GM23248 (cell line): ENCODE results near the gene AMFR. TPM values are rescaled to one million over a fixed set of nuclear protein-coding genes. Genes with fewer than 3 reads are reported as not detected.

Source experiments
- DNase-seq: peaks from one replicate; pipeline ENCODE4 v3.0.0-alpha.2; 2015
- H2AFZ ChIP-seq: fragments of 200-600 bp; sonication (generic); 2 replicates; pipeline ENCODE4 v1.6.1; 2016; ENCODE audit warnings: antibody characterized with exemption
- H3F3A ChIP-seq: fragments of 200-600 bp; sonication (generic); 2 replicates; pipeline ENCODE4 v1.6.1; 2016; ENCODE audit warnings: mild to moderate bottlenecking, antibody characterized with exemption, mixed run types; ENCODE audit not compliant: insufficient read depth
- H3K27ac ChIP-seq: fragments of 200-600 bp; sonication (generic); 2 replicates; pipeline ENCODE4 v1.5.1; 2016; ENCODE audit warnings: mild to moderate bottlenecking
- H3K27me3 ChIP-seq: fragments of 200-600 bp; sonication (generic); replicated peaks from 2 replicates; pipeline ENCODE4 v1.6.1; 2016; ENCODE audit warnings: mild to moderate bottlenecking; ENCODE audit not compliant: insufficient read depth
- H3K36me3 ChIP-seq: fragments of 200-600 bp; sonication (generic); 2 replicates; pipeline ENCODE4 v1.6.1; 2016; ENCODE audit warnings: low read depth, mild to moderate bottlenecking
- H3K4me1 ChIP-seq: fragments of 200-600 bp; sonication (generic); 2 replicates; pipeline ENCODE4 v1.6.1; 2016; ENCODE audit warnings: mild to moderate bottlenecking; ENCODE audit not compliant: insufficient read depth
- H3K4me2 ChIP-seq: fragments of 200-600 bp; sonication (generic); one replicate; pipeline ENCODE4 v1.6.1; 2016; ENCODE audit warnings: mild to moderate bottlenecking; ENCODE audit not compliant: unreplicated experiment
- H3K4me3 ChIP-seq: fragments of 200-600 bp; sonication (generic); 2 replicates; pipeline ENCODE4 v1.5.1; 2016; ENCODE audit warnings: mild to moderate bottlenecking
- H3K79me2 ChIP-seq: fragments of 200-600 bp; sonication (generic); 2 replicates; pipeline ENCODE4 v1.6.1; 2016; ENCODE audit warnings: mild to moderate bottlenecking; ENCODE audit not compliant: insufficient read depth
- H3K9ac ChIP-seq: fragments of 200-600 bp; sonication (generic); 2 replicates; pipeline ENCODE4 v1.6.1; 2016; ENCODE audit warnings: mild to moderate bottlenecking
- H3K9me2 ChIP-seq: fragments of 200-600 bp; sonication (generic); 2 replicates; pipeline ENCODE4 v1.6.1; 2016; ENCODE audit warnings: mixed run types, mild to moderate bottlenecking, moderate library complexity; ENCODE audit not compliant: insufficient read depth
- H3K9me3 ChIP-seq: fragments of 200-600 bp; sonication (generic); one replicate; pipeline ENCODE4 v1.6.1; 2017; ENCODE audit warnings: low read depth
- H4K20me1 ChIP-seq: fragments of 200-600 bp; sonication (generic); 2 replicates; pipeline ENCODE4 v1.6.0; 2016; ENCODE audit not compliant: insufficient read depth
- EZH2 ChIP-seq: fragments of 200-600 bp; sonication (generic); IDR thresholded peaks from 2 replicates; pipeline ENCODE4 v1.6.1; 2018; ENCODE audit warnings: antibody characterized with exemption, mild to moderate bottlenecking; ENCODE audit not compliant: insufficient read depth, poor library complexity, severe bottlenecking
- EZH2phosphoT487 ChIP-seq: fragments of 200-600 bp; sonication (generic); IDR thresholded peaks from 2 replicates; pipeline ENCODE4 v1.6.1; 2018; ENCODE audit warnings: antibody characterized with exemption, moderate library complexity, mild to moderate bottlenecking, low read depth; ENCODE audit not compliant: insufficient read depth
- WGBS, 2 experiments: methylation state at CpG; one replicate each; pipeline ENCODE4 v1.1.6; 2015 to 2017; ENCODE audit warnings: low lambda C conversion rate in 2 of 2, low coverage in 1 of 2; ENCODE audit errors: missing lambda C conversion rate in 2 of 2; 5-methylcytosine and 5-hydroxymethylcytosine counted together
- in situ Hi-C: fragments of 300-500 bp; cut with MboI; formaldehyde crosslinking; loops from 2 replicates; pipeline ENCODE4 v1.15.0; 2020
- polyA plus RNA-seq: library from polyadenylated mRNA; unstranded; fragments of >200 nt; fragmentation: Nextera tagmentation; extraction: Ambion mirVana; gene quantifications from 2 replicates; pipeline ENCODE4 v1.2.1, GENCODE V29; 2016
- total RNA-seq: library from RNA; depleted of rRNA; stranded (reverse); fragments of >200 nt; shearing (Covaris generic); gene quantifications from 2 replicates; pipeline ENCODE4 v1.2.3, GENCODE V29; 2014

AMFR gene
- total and polyA plus RNA-seq, 2 experiments from 2014 or later = 26.6 to 205 TPM

- Histone ChIP-seq H3K36me3 (peaks cover 30% of the 10 kb centered on the region), H3K9me3 (no peaks in the 10 kb centered on the region), H4K20me1 (no peaks in the 10 kb centered on the region), H3F3A (peaks cover 42% of the 10 kb centered on the region), H3K9ac (no peak overlapping the region), H3K79me2 (peaks cover 25% of the 10 kb centered on the region), H3K4me3 (no peak overlapping the region), H3K4me2 (no peak overlapping the region), H3K4me1 (peaks cover 9% of the 10 kb centered on the region; the same call in 1 of the 2 replicates), H3K27ac (no peak overlapping the region), H3K27me3 (no peaks in the 10 kb centered on the region), H2AFZ (no peak overlapping the region), H3K9me2 (no peaks in the 10 kb centered on the region)
- in situ Hi-C loops = no loop called here
- no peak for TF ChIP-seq EZH2
- no peak for TF ChIP-seq EZH2phosphoT487
- WGBS, 2 experiments = 79 to 84% methylated on average over 1 of the region's 1 CpG
- DNase-seq = peak; percentile 26
Observed at GRCh38 chr16:56428091-56428490, 2.7 kb upstream of the AMFR start.

DNA sequence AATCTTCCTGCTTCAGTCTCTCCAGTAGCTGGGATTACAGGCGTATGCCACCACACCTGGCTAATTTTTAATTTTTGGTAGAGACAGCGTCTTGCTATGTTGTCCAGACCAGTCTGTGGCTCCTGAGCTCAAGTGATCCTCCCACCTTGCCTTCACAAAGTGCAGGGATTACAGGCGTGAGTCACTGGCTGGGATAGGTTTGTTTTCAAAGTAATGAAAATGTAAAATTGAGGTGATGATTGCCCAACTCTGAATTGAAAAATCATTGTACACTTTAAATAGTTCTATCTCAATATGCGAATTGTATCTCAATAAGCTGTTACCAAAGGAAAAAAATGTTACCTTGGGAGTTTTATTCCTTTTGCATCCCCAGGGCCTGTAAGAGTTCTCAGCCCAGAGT lies 1.2 kb upstream of the AMFR start:
- Histone ChIP-seq H2AFZ (no peak overlapping the region), H3K36me3 (peaks cover 16% of the 10 kb centered on the region), H3K4me1 (peaks cover 22% of the 10 kb centered on the region; the same call in 1 of the 2 replicates), H3K27me3 (no peaks in the 10 kb centered on the region), H3K9me3 (no peaks in the 10 kb centered on the region), H3K9me2 (no peaks in the 10 kb centered on the region), H4K20me1 (0 out of 2 replicates have a peak, but pooled peaks cover 4% of the 10 kb centered on the region), H3K79me2 (peaks cover 38% of the 10 kb centered on the region), H3F3A (peaks cover 42% of the 10 kb centered on the region), H3K4me3 (no peak overlapping the region), H3K27ac (no peak overlapping the region), H3K9ac (no peak overlapping the region), H3K4me2 (no peak overlapping the region)
- in situ Hi-C loops = no loop called here
- DNase-seq = no peak
- TF ChIP-seq EZH2 (no peak), EZH2phosphoT487 (no peak)
- 94 to 99% methylated on average over 4 of the region's 4 CpGs for WGBS, 2 experiments

DNA sequence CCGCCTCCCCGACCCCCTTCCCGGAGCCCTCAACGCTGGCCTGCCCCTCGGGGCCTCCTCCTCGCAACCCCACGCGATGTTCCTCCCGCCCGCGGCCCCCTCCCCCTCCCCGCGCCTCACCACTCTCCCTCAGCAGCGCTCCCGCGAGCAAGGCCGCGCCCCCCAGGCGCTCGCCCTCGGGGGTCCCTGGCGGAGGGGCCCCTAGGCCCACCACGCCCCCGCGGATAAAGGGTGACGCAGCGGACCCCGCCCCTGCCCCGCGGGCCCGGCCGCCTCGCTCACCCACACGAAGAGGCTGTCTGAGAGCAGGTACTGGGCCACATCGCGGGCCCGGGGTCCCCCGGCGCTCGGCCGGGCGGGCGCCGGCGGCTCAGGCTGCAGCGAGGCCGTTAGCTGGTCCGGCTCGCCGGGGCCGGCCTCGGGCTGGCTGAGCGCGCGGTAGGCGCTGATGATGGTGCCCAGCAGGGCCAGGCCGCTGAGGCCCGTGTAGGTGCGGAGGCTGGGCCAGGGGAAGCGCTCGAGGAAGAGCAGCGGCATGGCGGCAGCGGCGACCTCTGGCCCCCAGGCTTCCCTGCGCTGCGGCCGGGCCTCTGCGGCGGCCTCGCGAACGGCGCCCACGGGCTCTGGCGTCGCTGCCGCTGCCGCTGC lies 430 bp downstream of the AMFR start:
- peaks cover 41% of the 10 kb centered on the region for H3F3A ChIP-seq
- peak overlapping the region; percentile 72 for H3K27ac ChIP-seq
- peak overlapping the region; percentile 82 for H2AFZ ChIP-seq
- H3K9ac ChIP-seq = peak overlapping the region; percentile 98
- peak; percentile 50 for DNase-seq
- peaks cover 23% of the 10 kb centered on the region; the same call in 1 of the 2 replicates for H3K4me1 ChIP-seq
- H3K9me2 ChIP-seq = no peaks in the 10 kb centered on the region
- peak overlapping the region; percentile 95 for H3K4me3 ChIP-seq
- in situ Hi-C loops = no loop called here
- no peaks in the 10 kb centered on the region for H3K36me3 ChIP-seq
- H3K79me2 ChIP-seq = peaks cover 51% of the 10 kb centered on the region
- no peak for TF ChIP-seq EZH2
- H3K27me3 ChIP-seq = no peaks in the 10 kb centered on the region
- no peaks in the 10 kb centered on the region for H3K9me3 ChIP-seq
- peaks cover 20% of the 10 kb centered on the region; the same call in 1 of the 2 replicates for H4K20me1 ChIP-seq
- H3K4me2 ChIP-seq = peak overlapping the region; percentile 98
- 1% methylated on average over 48 to 49 of the region's 79 CpGs for WGBS, 2 experiments

GRCh38 chr16:56424404-56424764 lies 961 bp downstream of the AMFR start:
- Histone ChIP-seq H3K36me3 (no peaks in the 10 kb centered on the region), H3K27me3 (no peaks in the 10 kb centered on the region), H3K27ac (peak overlapping the region; percentile 72), H3K9me2 (no peaks in the 10 kb centered on the region), H3F3A (peaks cover 46% of the 10 kb centered on the region), H3K9me3 (no peaks in the 10 kb centered on the region), H3K4me2 (peak overlapping the region; percentile 98), H4K20me1 (peaks cover 22% of the 10 kb centered on the region; the same call in 1 of the 2 replicates), H3K79me2 (peaks cover 56% of the 10 kb centered on the region), H3K9ac (peak overlapping the region; percentile 98), H2AFZ (peak overlapping the region; percentile 82), H3K4me3 (peak overlapping the region; percentile 95), H3K4me1 (peaks cover 29% of the 10 kb centered on the region; the same call in 1 of the 2 replicates)
- 3 to 5% methylated on average over 16 of the region's 16 CpGs for WGBS, 2 experiments
- TF ChIP-seq EZH2phosphoT487 = no peak
- TF ChIP-seq EZH2 = no peak
- in situ Hi-C loops = no loop called here
- DNase-seq = peak; percentile 51
